Thymus (tissue), 11 donors: ENCODE results near the gene KIFAP3. TPM values are rescaled to one million over a fixed set of nuclear protein-coding genes. Genes with fewer than 3 reads are reported as not detected.
"Not testable (repeated sequence)": the region's sequence is repeated elsewhere in the genome, so short reads cannot be mapped to it uniquely, and the experiment has no call there.

Experiments used
- DNase-seq, 9 donors: peaks; one replicate each; pipeline ENCODE4 v3.0.0-alpha.2; 2013; ENCODE audit warnings: low spot score in 9 of 9, low read depth in 6 of 9, missing footprints in 1 of 9
- H3K27ac ChIP-seq, 2 donors: one replicate each; pipeline ENCODE4 v1.5.1; 2013; ENCODE audit warnings: control low read depth in 1 of 2, low read depth in 1 of 2, low read length in 1 of 2, mild to moderate bottlenecking in 1 of 2, moderate library complexity in 1 of 2
- H3K27me3 ChIP-seq, 2 donors: one replicate each; pipeline ENCODE4 v1.5.1; 2013; ENCODE audit warnings: low read length in 1 of 2; ENCODE audit not compliant: control insufficient read depth in 2 of 2, insufficient read depth in 1 of 2
- H3K36me3 ChIP-seq, 2 donors: one replicate each; pipeline ENCODE4 v1.5.1; 2013; ENCODE audit warnings: low read length in 1 of 2, mild to moderate bottlenecking in 1 of 2, moderate library complexity in 1 of 2; ENCODE audit not compliant: control insufficient read depth in 2 of 2, insufficient read depth in 2 of 2
- H3K4me1 ChIP-seq, 2 donors: one replicate each; pipeline ENCODE4 v1.5.1; 2013; ENCODE audit warnings: low read length in 2 of 2; ENCODE audit not compliant: control insufficient read depth in 2 of 2, insufficient read depth in 2 of 2
- H3K4me3 ChIP-seq, 2 donors: one replicate each; pipeline ENCODE4 v1.5.1; 2013; ENCODE audit warnings: low read length in 2 of 2, control low read depth in 1 of 2, mild to moderate bottlenecking in 1 of 2
- H3K9me3 ChIP-seq, 2 donors: one replicate each; pipeline ENCODE4 v1.5.1; 2013; ENCODE audit warnings: low read length in 1 of 2, mild to moderate bottlenecking in 1 of 2; ENCODE audit not compliant: control insufficient read depth in 2 of 2, insufficient read depth in 1 of 2
- WGBS: extraction: QIAGEN DNeasy Blood & Tissue Kit; methylation state at CpG from one replicate; pipeline ENCODE4 v1.1.7; 2013; 5-methylcytosine and 5-hydroxymethylcytosine counted together
- polyA plus RNA-seq: library from polyadenylated mRNA; stranded (reverse); fragments of 200-250 nt; gene quantifications from one replicate; pipeline ENCODE4 v1.2.3, GENCODE V29; 2013
- total RNA-seq: library from RNA; stranded (reverse); fragments of 120-200 nt; gene quantifications from one replicate; pipeline ENCODE4 v1.2.4, GENCODE V29; 2013
- donor health status: healthy.

KIFAP3 gene
- total and polyA plus RNA-seq, 2 donors: 19.5 to 25.8 TPM

GRCh38 chr1:170071378-170071777, 3.1 kb downstream of the KIFAP3 start:
- 100% methylated on average over 1 of the region's 1 CpG for WGBS
- no peak for DNase-seq
- Histone ChIP-seq H3K27me3 (no peaks in the 10 kb centered on the region), H3K9me3 (no peaks in the 10 kb centered on the region), H3K27ac (no peak overlapping the region), H3K36me3 (no peaks in the 10 kb centered on the region), H3K4me1 (peaks cover 7% of the 10 kb centered on the region in 2 donors), H3K4me3 (no peak overlapping the region)

- H3K9me3 ChIP-seq: no peaks in the 10 kb centered on the region
- peaks cover 3 to 5% of the 10 kb centered on the region in 2 donors for H3K4me1 ChIP-seq
- no peaks in the 10 kb centered on the region for H3K36me3 ChIP-seq
- H3K27ac ChIP-seq: no peak overlapping the region
- no peak overlapping the region for H3K4me3 ChIP-seq
- H3K27me3 ChIP-seq: no peaks in the 10 kb centered on the region
- no peak for DNase-seq
Observed at GRCh38 chr1:170068923-170069322, 5.6 kb downstream of the KIFAP3 start.

GRCh38 chr1:170067253-170067819, 7.2 kb downstream of the KIFAP3 start:
- Histone ChIP-seq H3K27ac (no peak overlapping the region), H3K27me3 (no peaks in the 10 kb centered on the region), H3K4me1 (no peaks in the 10 kb centered on the region), H3K4me3 (no peak overlapping the region), H3K9me3 (no peaks in the 10 kb centered on the region), H3K36me3 (no peaks in the 10 kb centered on the region)
- no peak for DNase-seq
- 92% methylated on average over 3 of the region's 3 CpGs for WGBS

GRCh38 chr1:170064821-170065220, 9.7 kb downstream of the KIFAP3 start:
- Histone ChIP-seq H3K4me3 (no peak overlapping the region), H3K27ac (no peak overlapping the region), H3K9me3 (no peaks in the 10 kb centered on the region), H3K36me3 (no peaks in the 10 kb centered on the region), H3K4me1 (no peaks in the 10 kb centered on the region), H3K27me3 (no peaks in the 10 kb centered on the region)
- no peak for DNase-seq
- WGBS: 96% methylated on average over 1 of the region's 1 CpG

GRCh38 chr1:170063109-170063826, 11.2 kb downstream of the KIFAP3 start:
- H3K4me3 ChIP-seq: no peak overlapping the region
- WGBS: 98% methylated on average over 5 of the region's 5 CpGs
- no peaks in the 10 kb centered on the region for H3K4me1 ChIP-seq
- H3K9me3 ChIP-seq: no peaks in the 10 kb centered on the region
- DNase-seq: no peak
- H3K27me3 ChIP-seq: no peaks in the 10 kb centered on the region
- H3K27ac ChIP-seq: no peak overlapping the region
- no peaks in the 10 kb centered on the region for H3K36me3 ChIP-seq

- not testable (repeated sequence) for H3K4me1 ChIP-seq, H3K9me3 ChIP-seq, DNase-seq, H3K4me3 ChIP-seq, H3K27me3 ChIP-seq, H3K27ac ChIP-seq, H3K36me3 ChIP-seq
- 96% methylated on average over 4 of the region's 4 CpGs for WGBS
Observed at GRCh38 chr1:170061676-170062075, 12.8 kb downstream of the KIFAP3 start.

- WGBS: 89% methylated on average over 2 of the region's 3 CpGs
- H3K36me3 ChIP-seq, H3K4me1 ChIP-seq, H3K9me3 ChIP-seq, H3K4me3 ChIP-seq, H3K27me3 ChIP-seq, H3K27ac ChIP-seq, DNase-seq: not testable (repeated sequence)
Observed at GRCh38 chr1:170060015-170060520, 14.4 kb downstream of the KIFAP3 start.

GRCh38 chr1:170049176-170049800, 25.2 kb downstream of the KIFAP3 start:
- no peak overlapping the region for H3K27ac ChIP-seq
- H3K4me1 ChIP-seq: no peaks in the 10 kb centered on the region
- peaks cover 7 to 10% of the 10 kb centered on the region in 2 donors for H3K36me3 ChIP-seq
- no peaks in the 10 kb centered on the region for H3K27me3 ChIP-seq
- no peaks in the 10 kb centered on the region for H3K9me3 ChIP-seq
- WGBS: over 99% methylated on average over 3 of the region's 3 CpGs
- no peak for DNase-seq
- no peak overlapping the region for H3K4me3 ChIP-seq

- peaks cover 7 to 10% of the 10 kb centered on the region in 2 donors for H3K36me3 ChIP-seq
- 99% methylated on average over 7 of the region's 7 CpGs for WGBS
- no peak overlapping the region for H3K4me3 ChIP-seq
- no peak overlapping the region for H3K27ac ChIP-seq
- no peaks in the 10 kb centered on the region for H3K4me1 ChIP-seq
- no peak for DNase-seq
- H3K27me3 ChIP-seq: no peaks in the 10 kb centered on the region
- H3K9me3 ChIP-seq: no peaks in the 10 kb centered on the region
Observed at GRCh38 chr1:170048515-170048914, 26.0 kb downstream of the KIFAP3 start.
